GM19035 (cell line): ENCODE measurements around the gene EFNA1.
"Not testable (repeated sequence)": the region's sequence is repeated elsewhere in the genome, so short reads cannot be mapped to it uniquely, and the experiment has no call there.

ENCODE experiments used
- ATAC-seq: cut with Tn5 transposase; IDR thresholded peaks from one replicate; pipeline ENCODE4 v1.9.1; 2021; ENCODE audit not compliant: unreplicated experiment

Gene EFNA1

GRCh38 chr1:155141749-155142148 is 14.1 kb downstream of the EFNA1 start:
- ATAC-seq = no peak

GRCh38 chr1:155145491-155145890 is 17.8 kb downstream of the EFNA1 start:
- no peak for ATAC-seq

- ATAC-seq = not testable (repeated sequence)
Measured at GRCh38 chr1:155155996-155156643, 28.4 kb downstream of the EFNA1 start.

GRCh38 chr1:155158991-155159390 is 31.3 kb downstream of the EFNA1 start:
- ATAC-seq = no peak

- ATAC-seq = no peak
Measured at GRCh38 chr1:155160128-155160527, 32.5 kb downstream of the EFNA1 start.

GRCh38 chr1:155162631-155163030 is 35.0 kb downstream of the EFNA1 start:
- ATAC-seq = not testable (repeated sequence)

- not testable (repeated sequence) for ATAC-seq
Measured at GRCh38 chr1:155163785-155164184, 36.1 kb downstream of the EFNA1 start.

GRCh38 chr1:155164625-155165024 is 36.9 kb downstream of the EFNA1 start:
- ATAC-seq = not testable (repeated sequence)

- no peak for ATAC-seq
Measured at GRCh38 chr1:155166051-155166470, 38.4 kb downstream of the EFNA1 start.

- ATAC-seq = no peak
Measured at GRCh38 chr1:155166471-155167165, 38.9 kb downstream of the EFNA1 start.

- ATAC-seq = no peak
Measured at GRCh38 chr1:155167166-155168104, 39.8 kb downstream of the EFNA1 start.

GRCh38 chr1:155168105-155168445 is 40.4 kb downstream of the EFNA1 start:
- ATAC-seq = not testable (repeated sequence)

- no peak for ATAC-seq
Measured at GRCh38 chr1:155168456-155169210, 41.0 kb downstream of the EFNA1 start.

- no peak for ATAC-seq
Measured at GRCh38 chr1:155169541-155169940, 41.9 kb downstream of the EFNA1 start.

GRCh38 chr1:155170101-155170785 is 42.6 kb downstream of the EFNA1 start:
- no peak for ATAC-seq

- no peak for ATAC-seq
Measured at GRCh38 chr1:155170806-155171205, 43.1 kb downstream of the EFNA1 start.

- ATAC-seq = peak; percentile 15
Measured at GRCh38 chr1:155171836-155172731, 44.4 kb downstream of the EFNA1 start.

GRCh38 chr1:155172732-155173477 is 45.2 kb downstream of the EFNA1 start, which contains the start of gene KRTCAP2:
KRTCAP2 (minus strand) TSS chr1:155173304; CDS start chr1:155173224, 80 bp downstream.
- ATAC-seq = peak; percentile 72
